HUES6 (cell line): ENCODE measurements around the gene ZBED1.
"Not testable (repeated sequence)": the region's sequence is repeated elsewhere in the genome, so short reads cannot be mapped to it uniquely, and the experiment has no call there.

Source experiments
- H3K27ac ChIP-seq: 2 replicates; pipeline ENCODE4 v1.7.0; 2013; ENCODE audit warnings: low read depth, mild to moderate bottlenecking, low read length, inconsistent platforms
- H3K27me3 ChIP-seq: 2 replicates; pipeline ENCODE4 v1.6.1; 2013; ENCODE audit warnings: low read length; ENCODE audit not compliant: control insufficient read depth, insufficient read depth
- H3K36me3 ChIP-seq: 2 replicates; pipeline ENCODE4 v1.6.1; 2013; ENCODE audit warnings: low read length; ENCODE audit not compliant: control insufficient read depth, insufficient read depth
- H3K4me1 ChIP-seq: 2 replicates; pipeline ENCODE4 v1.6.1; 2013; ENCODE audit warnings: low read length; ENCODE audit not compliant: control insufficient read depth, insufficient read depth
- H3K4me3 ChIP-seq: 2 replicates; pipeline ENCODE4 v1.5.1; 2013; ENCODE audit warnings: low read depth, low read length
- H3K9ac ChIP-seq: one replicate; pipeline ENCODE4 v1.6.1; 2013; ENCODE audit warnings: mild to moderate bottlenecking, low read length
- H3K9me3 ChIP-seq: 2 replicates; pipeline ENCODE4 v1.6.1; 2013; ENCODE audit warnings: low read depth, low read length; ENCODE audit not compliant: control insufficient read depth, insufficient read depth

The ZBED1 gene

DNA sequence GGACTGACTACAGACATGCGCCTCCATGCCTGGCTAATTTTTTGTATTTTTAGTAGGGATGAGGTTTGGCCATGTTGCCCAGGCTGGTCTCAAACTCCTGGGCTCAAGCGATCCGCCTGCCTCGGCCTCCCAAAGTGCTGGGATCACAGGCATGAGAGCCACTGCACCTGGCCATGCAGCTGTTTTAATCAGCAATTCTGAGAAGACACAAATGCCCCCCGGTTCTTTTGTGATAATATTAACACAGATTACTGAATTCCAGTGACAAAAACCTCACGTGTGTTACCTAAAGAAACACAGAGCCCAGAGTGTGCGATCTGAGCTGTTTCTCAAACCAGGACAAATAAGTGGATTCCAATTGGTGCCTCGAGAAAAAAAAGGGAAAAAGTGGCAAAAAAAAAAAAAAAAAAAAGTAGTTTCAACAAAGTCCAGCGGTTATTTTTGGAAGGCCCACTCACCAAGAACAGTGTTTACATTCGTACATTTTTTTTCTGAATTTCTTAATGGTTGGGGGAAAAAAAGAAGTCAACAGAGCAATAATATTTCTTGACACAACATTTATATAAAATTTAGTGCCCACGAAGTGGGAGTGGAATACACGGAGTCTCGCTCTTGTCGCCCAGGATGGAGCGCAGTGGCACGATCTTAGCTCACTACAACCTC, 17.2 kb downstream of the ZBED1 start:
- Histone ChIP-seq H3K9ac (no peak overlapping the region), H3K9me3 (peaks cover 4% of the 10 kb centered on the region), H3K27me3 (no peaks in the 10 kb centered on the region), H3K36me3 (peaks cover 27% of the 10 kb centered on the region), H3K27ac (no peak overlapping the region), H3K4me3 (no peak overlapping the region), H3K4me1 (peaks cover 29% of the 10 kb centered on the region)

DNA sequence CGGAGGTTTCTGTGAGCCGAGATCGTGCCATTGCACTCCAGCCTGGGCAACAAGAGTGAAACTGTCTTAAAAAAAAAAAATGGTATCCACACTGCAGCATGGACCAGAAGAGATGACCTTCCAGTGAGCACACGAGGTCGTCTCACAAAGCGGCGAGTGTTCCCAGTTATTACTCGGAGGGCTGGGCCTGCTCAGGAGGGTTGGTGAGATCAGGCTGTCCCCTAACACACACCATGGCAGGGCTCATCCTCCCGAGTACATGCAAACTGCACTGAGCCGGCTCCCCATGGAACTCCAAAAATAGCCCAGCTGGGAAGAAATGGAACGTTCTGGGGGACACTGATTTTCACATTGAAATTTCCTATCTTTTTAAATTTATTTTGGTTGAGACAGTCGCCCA, 19.2 kb downstream of the ZBED1 start:
- not testable (repeated sequence) for H3K9ac ChIP-seq, H3K9me3 ChIP-seq, H3K36me3 ChIP-seq, H3K27me3 ChIP-seq, H3K27ac ChIP-seq, H3K4me3 ChIP-seq
- H3K4me1 ChIP-seq, result peaks cover 25% of the 10 kb centered on the region

DNA sequence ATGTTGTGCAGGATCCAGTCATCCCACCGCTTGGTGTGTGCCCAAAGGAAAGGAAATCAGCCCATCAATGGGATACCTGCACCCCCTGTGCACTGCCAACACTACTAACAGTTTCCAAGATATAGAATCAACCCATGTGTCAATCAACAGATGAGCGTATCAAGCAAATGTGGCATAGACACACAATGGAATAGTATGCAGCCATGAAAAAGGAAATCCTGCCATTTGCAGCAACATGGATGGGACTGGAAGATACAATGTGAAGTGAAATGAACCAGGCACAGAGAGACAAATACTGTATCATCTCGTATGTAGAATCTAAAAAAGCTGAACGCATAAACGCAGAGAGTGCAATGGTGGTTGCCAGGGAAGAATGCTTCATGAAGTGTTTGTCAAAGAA, 20.8 kb downstream of the ZBED1 start:
- not testable (repeated sequence) for H3K9me3 ChIP-seq, H3K36me3 ChIP-seq, H3K27ac ChIP-seq, H3K27me3 ChIP-seq, H3K4me3 ChIP-seq, H3K9ac ChIP-seq
- H3K4me1 ChIP-seq, result peaks cover 12% of the 10 kb centered on the region

DNA sequence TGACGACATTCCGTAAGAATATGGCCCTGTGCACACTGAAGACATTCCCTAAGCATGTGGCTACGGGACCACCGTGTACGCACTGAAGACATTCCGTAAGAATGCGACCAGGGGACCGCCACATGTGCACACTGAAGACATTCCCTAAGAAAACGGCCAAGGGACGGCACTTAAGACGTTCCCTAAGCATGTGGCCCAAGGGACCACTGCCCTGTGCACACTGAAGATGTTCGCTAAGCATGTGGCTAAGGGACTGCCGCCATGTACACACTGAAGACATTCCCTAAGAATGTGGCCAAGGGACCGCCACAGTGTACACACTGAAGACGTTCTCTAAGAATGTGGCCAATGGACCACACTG, 21.4 kb downstream of the ZBED1 start:
- no peak overlapping the region for H3K9ac ChIP-seq
- H3K36me3 ChIP-seq, result no peaks in the 10 kb centered on the region

DNA sequence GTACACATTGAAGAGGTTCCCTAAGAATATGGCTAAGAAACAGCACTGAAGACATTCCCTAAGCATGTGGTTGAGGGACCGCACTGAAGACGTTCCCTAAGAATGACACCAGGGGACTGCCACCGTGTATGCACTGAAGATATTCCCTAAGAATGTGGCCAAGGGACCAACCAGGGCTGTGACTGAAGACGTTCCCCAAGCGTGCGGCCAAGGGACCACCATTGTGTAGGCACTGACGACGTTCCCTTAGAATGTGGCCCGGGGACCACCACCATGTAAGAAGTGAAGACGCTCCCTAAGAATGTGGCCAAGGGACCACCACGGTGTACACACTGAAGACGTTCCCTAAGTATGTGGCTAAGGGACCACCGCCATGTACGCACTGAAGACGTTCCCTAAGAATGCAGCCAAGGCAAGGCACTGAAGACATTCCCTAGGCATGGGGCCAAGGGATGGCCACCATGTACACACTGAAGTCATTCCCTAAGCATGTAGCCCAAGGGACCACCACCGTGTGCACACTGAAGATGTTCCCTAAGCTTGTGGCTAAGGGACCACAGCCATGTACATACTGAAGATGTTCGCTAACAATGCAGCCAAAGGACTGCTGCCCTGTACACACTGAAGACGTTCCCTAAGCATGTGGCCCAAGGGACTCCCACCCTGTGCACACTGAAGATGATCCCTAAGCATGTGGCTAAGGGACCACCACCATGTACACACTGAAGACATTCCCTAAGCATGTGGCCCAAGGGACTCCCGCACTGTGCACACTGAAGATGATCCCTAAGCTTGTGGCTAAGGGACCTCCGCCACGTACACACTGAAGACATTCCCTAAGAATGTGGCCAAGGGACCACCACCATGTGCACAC, 22.0 kb downstream of the ZBED1 start:
- Histone ChIP-seq H3K27me3 (no peaks in the 10 kb centered on the region), H3K4me3 (no peak overlapping the region), H3K27ac (no peak overlapping the region), H3K9me3 (peaks cover 4% of the 10 kb centered on the region), H3K9ac (no peak overlapping the region), H3K4me1 (0 out of 2 replicates have a peak, but pooled peaks cover under 1% of the 10 kb centered on the region), H3K36me3 (no peaks in the 10 kb centered on the region)

More for the DNA sequence above, 21.4 kb downstream of the ZBED1 start:
- Histone ChIP-seq H3K4me1 (peaks cover 6% of the 10 kb centered on the region), H3K27ac (no peak overlapping the region), H3K4me3 (no peak overlapping the region), H3K27me3 (no peaks in the 10 kb centered on the region), H3K9me3 (peaks cover 4% of the 10 kb centered on the region)

DNA sequence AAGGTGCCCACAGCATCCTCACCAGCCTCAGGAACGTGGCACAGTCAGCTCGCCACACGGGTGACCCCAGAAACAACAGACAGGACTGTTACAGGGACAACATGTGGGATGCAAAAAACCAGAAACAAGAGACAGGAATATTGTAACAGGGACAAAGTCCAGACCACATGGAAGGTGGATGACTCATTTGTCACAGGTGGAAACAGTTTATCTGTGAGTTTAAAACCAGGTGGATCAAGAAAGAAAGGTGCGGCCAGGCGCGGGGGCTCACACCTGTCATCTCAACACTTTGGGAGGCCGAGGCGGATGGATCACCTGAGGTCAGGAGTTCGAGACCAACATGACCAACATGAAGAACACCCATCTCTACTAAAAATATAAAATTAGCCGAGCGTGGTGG, 23.5 kb downstream of the ZBED1 start:
- not testable (repeated sequence) for H3K9ac ChIP-seq, H3K27ac ChIP-seq, H3K4me1 ChIP-seq, H3K9me3 ChIP-seq, H3K4me3 ChIP-seq, H3K27me3 ChIP-seq, H3K36me3 ChIP-seq

DNA sequence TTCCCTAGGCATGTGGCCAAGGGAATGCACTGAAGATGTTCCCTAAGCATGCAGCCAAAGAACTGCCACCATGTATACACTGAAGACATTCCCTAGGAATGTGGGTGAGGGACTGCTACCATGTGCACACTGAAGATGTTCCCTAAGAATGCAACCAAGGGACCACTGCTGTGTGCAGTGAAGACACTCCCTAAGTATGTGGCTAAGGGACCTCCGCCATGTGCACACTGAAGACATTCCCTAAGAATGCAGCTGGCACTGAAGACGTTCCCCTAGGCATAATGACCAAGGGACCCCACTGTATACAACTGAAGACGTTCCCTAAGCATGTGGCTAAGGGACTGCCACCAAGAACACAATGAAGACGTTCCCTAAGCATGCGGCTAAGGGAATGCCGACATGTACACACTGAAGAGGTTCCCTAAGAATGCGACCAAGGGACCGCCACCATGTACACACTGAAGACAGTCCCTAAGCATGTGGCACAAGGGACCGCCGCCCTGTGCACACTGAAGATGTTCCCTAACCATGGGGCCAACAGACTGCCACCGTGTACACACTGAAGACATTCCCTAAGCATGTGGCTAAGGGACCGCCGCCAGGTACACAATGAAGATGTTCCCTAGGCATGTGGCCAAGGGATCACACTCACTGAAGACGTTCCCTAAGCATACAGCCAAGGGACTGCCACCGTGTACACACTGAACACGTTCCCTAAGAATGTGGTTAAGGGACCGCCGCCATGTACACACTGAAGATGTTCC, 25.6 kb downstream of the ZBED1 start:
- Histone ChIP-seq H3K4me1 (no peaks in the 10 kb centered on the region), H3K36me3 (no peaks in the 10 kb centered on the region), H3K27me3 (no peaks in the 10 kb centered on the region), H3K4me3 (no peak overlapping the region), H3K9me3 (peaks cover 3% of the 10 kb centered on the region), H3K27ac (no peak overlapping the region), H3K9ac (no peak overlapping the region)

DNA sequence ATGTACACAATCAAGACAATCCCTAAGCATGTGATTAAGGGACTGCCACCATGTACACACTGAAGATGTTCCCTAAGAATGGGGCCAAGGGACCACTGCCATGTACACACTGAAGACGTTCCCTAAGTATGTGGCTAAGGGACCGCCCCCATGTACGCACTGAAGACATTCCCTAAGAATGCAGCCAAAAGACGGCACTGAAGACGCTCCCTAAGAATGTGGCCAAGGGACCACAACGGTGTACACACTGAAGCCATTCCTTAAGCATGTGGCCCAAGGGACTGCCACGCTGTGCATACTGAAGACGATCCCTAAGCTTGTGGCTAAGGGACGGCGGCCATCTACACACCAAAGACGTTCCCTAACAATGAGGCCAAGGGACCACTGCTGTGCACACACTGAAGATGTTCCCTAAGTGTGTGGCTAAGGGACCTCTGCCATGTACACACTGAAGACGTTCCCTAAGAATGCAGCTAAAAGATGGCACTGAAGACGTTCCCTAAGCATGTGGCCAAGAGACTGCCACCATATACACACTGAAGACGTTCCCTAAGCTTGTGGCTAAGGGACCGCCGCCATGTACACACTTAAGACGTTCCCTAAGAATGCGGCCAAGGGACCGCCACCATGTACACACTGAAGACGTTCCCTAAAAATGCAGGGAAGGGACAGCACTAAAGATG, 26.4 kb downstream of the ZBED1 start:
- H3K4me1 ChIP-seq, result no peaks in the 10 kb centered on the region
- H3K9me3 ChIP-seq, result peaks cover 7% of the 10 kb centered on the region; the same call in 1 of the 2 replicates
- no peak overlapping the region for H3K27ac ChIP-seq
- no peak overlapping the region for H3K4me3 ChIP-seq
- H3K9ac ChIP-seq, result no peak overlapping the region
- H3K36me3 ChIP-seq, result no peaks in the 10 kb centered on the region
- H3K27me3 ChIP-seq, result no peaks in the 10 kb centered on the region

DNA sequence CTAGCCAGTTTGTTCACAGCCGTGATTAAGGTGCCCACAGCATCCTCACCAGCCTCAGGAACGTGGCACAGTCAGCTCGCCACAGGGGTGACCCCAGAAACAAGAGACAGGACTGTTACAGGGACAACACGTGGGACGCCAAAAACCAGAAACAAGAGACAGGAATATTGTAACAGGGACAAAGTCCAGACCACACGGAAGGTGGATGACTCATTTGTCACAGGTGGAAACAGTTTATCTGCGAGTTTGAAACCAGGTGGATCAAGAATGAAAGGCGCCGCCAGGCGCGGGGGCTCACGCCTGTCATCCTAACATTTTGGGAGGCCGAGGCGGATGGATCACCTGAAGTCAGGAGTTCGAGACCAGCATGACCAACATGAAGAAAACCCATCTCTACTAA, 27.7 kb downstream of the ZBED1 start:
- not testable (repeated sequence) for H3K4me3 ChIP-seq, H3K4me1 ChIP-seq, H3K9ac ChIP-seq, H3K27ac ChIP-seq, H3K27me3 ChIP-seq, H3K36me3 ChIP-seq
- H3K9me3 ChIP-seq, result peaks cover 16% of the 10 kb centered on the region; the same call in 1 of the 2 replicates

DNA sequence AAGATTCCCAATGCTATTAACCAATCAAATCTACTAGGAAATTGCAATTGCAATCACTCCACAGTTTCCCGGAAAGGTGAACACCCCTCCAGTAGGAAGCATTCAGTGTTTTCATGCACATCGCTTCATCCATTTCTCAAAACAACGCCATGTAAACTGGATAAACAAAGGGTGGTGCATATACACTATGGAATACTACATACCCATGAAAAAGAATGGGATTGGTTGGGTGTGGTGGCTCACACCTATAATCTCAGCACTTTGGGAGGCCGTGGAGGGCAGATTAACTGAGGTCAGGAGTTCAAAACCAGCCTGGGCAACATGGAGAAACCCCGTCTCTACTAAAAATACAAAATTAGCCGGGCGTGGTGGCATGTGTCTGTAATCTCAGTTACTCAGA, 29.1 kb downstream of the ZBED1 start:
- peaks cover 16% of the 10 kb centered on the region; the same call in 1 of the 2 replicates for H3K9me3 ChIP-seq
- no peak overlapping the region for H3K9ac ChIP-seq
- no peaks in the 10 kb centered on the region for H3K4me1 ChIP-seq
- H3K27me3 ChIP-seq, result no peaks in the 10 kb centered on the region
- no peak overlapping the region for H3K4me3 ChIP-seq
- no peak overlapping the region for H3K27ac ChIP-seq
- H3K36me3 ChIP-seq, result no peaks in the 10 kb centered on the region
